GM12874 (cell line): ENCODE data around the gene KRT80.

ENCODE experiments used
- TF ChIP-seq, protein P1 (sequence below): IDR thresholded peaks from 2 replicates; pipeline ENCODE4 v1.5.1; 2011; ENCODE audit warnings: low read depth, mild to moderate bottlenecking, control low read depth, low read length, moderate library complexity; ENCODE audit not compliant: insufficient read depth

KRT80 gene

DNA sequence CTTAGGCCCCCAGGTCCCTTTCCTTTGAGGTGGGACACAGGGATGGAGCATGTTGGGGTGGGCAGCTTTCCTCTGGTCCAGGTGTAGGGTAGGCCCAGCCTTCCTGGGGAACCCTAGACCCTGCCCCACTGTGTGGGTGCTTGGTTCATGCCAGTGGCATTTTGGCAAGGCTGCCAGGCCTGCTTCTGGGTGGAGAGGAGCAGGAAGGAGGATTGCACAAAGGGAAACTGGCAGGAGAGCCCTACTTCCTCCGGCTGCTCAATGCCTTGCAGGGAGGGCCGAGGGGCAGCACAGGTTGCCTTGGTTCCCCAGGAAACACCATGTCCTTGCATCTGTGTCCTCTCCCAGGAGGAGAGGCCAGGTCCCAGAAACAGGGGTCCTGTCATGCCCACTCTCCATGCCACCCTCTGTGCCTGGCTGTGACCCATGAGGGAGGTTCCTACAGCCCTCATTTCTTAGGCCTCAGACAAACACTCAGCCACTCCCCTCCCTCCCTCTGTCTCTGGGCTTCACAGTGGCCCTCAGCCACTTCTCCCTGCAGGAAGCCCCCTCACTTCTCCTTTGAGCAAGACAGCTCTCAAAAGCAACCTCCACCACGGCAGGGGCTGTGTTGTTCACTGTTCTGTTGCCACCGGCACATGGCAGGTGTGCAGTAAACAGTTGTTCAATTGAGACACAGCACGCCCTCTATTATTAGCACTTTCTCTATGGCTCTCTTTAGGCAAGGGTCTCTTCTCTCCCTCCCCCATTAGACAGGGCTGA, 6.8 kb upstream of the KRT80 start:
- TF ChIP-seq, protein P1, sequence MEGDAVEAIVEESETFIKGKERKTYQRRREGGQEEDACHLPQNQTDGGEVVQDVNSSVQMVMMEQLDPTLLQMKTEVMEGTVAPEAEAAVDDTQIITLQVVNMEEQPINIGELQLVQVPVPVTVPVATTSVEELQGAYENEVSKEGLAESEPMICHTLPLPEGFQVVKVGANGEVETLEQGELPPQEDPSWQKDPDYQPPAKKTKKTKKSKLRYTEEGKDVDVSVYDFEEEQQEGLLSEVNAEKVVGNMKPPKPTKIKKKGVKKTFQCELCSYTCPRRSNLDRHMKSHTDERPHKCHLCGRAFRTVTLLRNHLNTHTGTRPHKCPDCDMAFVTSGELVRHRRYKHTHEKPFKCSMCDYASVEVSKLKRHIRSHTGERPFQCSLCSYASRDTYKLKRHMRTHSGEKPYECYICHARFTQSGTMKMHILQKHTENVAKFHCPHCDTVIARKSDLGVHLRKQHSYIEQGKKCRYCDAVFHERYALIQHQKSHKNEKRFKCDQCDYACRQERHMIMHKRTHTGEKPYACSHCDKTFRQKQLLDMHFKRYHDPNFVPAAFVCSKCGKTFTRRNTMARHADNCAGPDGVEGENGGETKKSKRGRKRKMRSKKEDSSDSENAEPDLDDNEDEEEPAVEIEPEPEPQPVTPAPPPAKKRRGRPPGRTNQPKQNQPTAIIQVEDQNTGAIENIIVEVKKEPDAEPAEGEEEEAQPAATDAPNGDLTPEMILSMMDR: no peak

DNA sequence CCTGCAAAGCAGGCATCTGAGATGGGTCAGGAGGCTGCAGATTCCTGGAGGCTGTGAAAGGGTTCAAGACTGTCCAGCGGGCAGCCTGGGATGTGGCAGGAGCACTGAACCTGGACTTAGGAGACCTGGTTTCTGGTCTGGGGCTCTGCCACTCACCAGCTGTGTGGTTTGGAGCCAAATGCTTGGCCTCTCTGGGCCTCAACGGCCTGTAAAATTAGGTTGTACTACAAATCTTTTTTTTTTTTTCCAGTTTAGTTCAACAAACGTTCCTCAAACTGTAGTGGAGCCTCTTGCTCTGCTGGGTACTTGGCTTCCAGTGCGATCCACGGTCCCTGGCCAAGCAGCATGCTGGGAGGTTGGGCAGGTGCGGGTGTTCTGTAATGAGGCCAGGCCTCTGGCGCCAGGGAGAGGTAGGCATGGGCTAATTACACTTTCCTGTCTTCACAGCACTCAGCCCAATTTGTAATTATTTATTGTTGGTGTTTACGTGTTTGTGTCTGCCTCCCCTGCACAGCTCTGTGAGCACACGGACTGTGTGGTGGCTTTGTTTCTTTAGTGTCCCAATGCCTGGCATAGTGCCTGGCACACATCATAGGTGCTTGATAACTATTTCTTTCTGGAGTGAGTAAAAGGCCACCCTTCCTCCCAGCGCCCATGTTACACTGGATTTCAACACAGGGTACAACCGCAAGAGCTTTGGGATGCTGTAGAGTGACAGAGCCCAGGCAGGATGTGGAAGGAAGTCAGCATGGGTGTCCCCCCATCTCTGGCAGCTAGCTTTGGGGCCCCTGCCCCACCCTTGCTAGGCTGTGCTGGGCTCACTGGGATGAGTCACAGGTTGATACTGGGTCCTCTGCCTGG, 5.8 kb upstream of the KRT80 start:
- TF ChIP-seq, protein P1: no peak

DNA sequence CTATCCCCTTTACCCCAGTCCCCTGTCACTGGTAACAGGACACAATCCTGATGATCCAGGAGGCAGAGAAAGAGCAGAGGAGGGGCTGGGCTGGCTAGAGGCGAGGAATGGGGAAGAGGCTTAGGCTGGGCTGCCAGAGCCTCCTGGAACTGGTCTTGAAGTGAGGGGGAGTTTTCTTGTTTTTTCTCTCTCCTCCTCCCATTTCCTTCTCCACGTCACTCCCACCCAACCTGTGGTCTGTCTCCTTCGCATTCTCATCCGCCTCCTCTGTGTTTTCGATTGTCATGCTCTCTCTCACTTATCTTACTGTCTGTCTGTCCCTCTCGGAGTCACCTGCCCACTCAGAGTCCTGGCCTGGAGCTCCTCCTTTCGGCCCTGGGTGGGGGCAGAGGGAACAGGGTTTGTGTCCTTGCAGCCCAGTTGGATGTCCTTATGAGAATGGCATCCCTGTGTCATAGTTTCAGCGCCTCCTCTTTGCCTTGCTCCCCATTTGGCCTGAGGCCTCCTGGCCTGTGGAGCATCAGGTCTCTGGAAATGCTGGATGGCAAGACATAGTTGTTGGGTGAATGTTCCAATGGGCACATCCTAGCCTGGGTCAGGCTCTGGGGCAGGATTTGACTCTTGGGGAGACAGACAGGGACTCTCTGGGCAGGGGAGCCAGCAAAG, 3.4 kb upstream of the KRT80 start:
- TF ChIP-seq, protein P1: no peak

- TF ChIP-seq, protein P1: no peak
Measured at GRCh38 chr12:52193991-52194390, 2.2 kb upstream of the KRT80 start.

- TF ChIP-seq, protein P1: no peak
Measured at GRCh38 chr12:52193532-52193931, 1.7 kb upstream of the KRT80 start.

- TF ChIP-seq, protein P1: no peak
Measured at GRCh38 chr12:52190860-52191729, 719 bp downstream of the KRT80 start.
